K562 (cell line): ENCODE measurements around the gene SLC25A21. TPM values are rescaled to one million over a fixed set of nuclear protein-coding genes. Genes with fewer than 3 reads are reported as not detected.
"Not testable (repeated sequence)": the region's sequence is repeated elsewhere in the genome, so short reads cannot be mapped to it uniquely, and the experiment has no call there.

ENCODE experiments used
- ATAC-seq: fragments of 200-7000 bp; cut with Tn5 transposase; 3 replicates; pipeline ENCODE4 v1.9.1; 2020; ENCODE audit warnings: moderate library complexity
- BruUV-seq: library from RNA; stranded (reverse); fragments of 400-500 nt; replicated peaks from 2 replicates; lab custom pipeline; 2021; lab: Mats Ljungman, UMichigan
- CTCF ChIA-PET: fragments of 300-600 bp; formaldehyde crosslinking; extraction: SDS; loops from one replicate; lab custom pipeline; 2021; ENCODE audit warnings: low intra/inter-chr PET ratio; lab: Yijun Ruan, JAX
- POLR2A ChIA-PET: fragments of 300-600, 350-650 bp; sonication (Branson Sonifier 250); formaldehyde crosslinking; extraction: SDS; loops from one replicate; lab custom pipeline; 2021; ENCODE audit warnings: antibody characterized with exemption, inconsistent platforms; lab: Yijun Ruan, JAX
- DNase-seq, 4 experiments: peaks; one replicate each; pipeline versions ENCODE4 v3.0.0 to v3.0.0-alpha.2; 2011 to 2018; ENCODE audit warnings: low spot score in 3 of 4, mixed read lengths in 3 of 4; ENCODE audit errors: extremely low read depth in 1 of 4
- FAIRE-seq: peaks from 2 replicates; lab custom pipeline; 2011; peaks lifted over from hg19 to GRCh38; lab: Jason Lieb, UNC
- H2AFZ ChIP-seq: 2 replicates; pipeline ENCODE4 v1.6.0; 2011; ENCODE audit warnings: low read depth, low read length, control low read depth, inconsistent platforms
- H3K27ac ChIP-seq: fragments of 200-600 bp; 3 replicates; pipeline ENCODE4 v1.8.0; 2011; ENCODE audit warnings: low read depth, mild to moderate bottlenecking, control low read depth, inconsistent platforms, low read length, moderate library complexity, mixed read lengths; ENCODE audit errors: extremely low read depth
- H3K27me3 ChIP-seq, 2 experiments: fragments of 300-600 bp in 1 of 2; 2 replicates in 1 of 2; 3 replicates in 1 of 2; pipeline versions ENCODE4 v1.6.0 to v1.8.0; 2011; ENCODE audit warnings: inconsistent platforms in 2 of 2, low read length in 2 of 2, mild to moderate bottlenecking in 1 of 2, mixed read lengths in 1 of 2, moderate library complexity in 1 of 2; ENCODE audit not compliant: control insufficient read depth in 2 of 2, insufficient read depth in 2 of 2
- H3K36me3 ChIP-seq: fragments of 300-600 bp; 3 replicates; pipeline ENCODE4 v1.8.0; 2011; ENCODE audit warnings: mild to moderate bottlenecking, low read length, inconsistent platforms; ENCODE audit not compliant: control insufficient read depth, insufficient read depth
- H3K4me1 ChIP-seq, 2 experiments: fragments of 200-600 bp in 1 of 2; replicated peaks in 1 of 2; 2 replicates in 1 of 2; 3 replicates in 1 of 2; pipeline versions ENCODE4 v1.5.1 to v1.8.0; 2011; ENCODE audit warnings: inconsistent platforms in 2 of 2, low read length in 2 of 2, mild to moderate bottlenecking in 1 of 2, mixed read lengths in 1 of 2, moderate library complexity in 1 of 2; ENCODE audit not compliant: control insufficient read depth in 2 of 2, insufficient read depth in 2 of 2
- H3K4me2 ChIP-seq: 2 replicates; pipeline ENCODE4 v1.6.1; 2011; ENCODE audit warnings: low read length, control low read depth, inconsistent platforms, mixed read lengths; ENCODE audit not compliant: insufficient read depth
- H3K4me3 ChIP-seq: fragments of 200-600 bp; sonication (generic), shearing (Covaris generic); 2 replicates; pipeline ENCODE4 v1.5.1; 2016; ENCODE audit warnings: control low read depth, inconsistent platforms
- H3K79me2 ChIP-seq: fragments of 200-600 bp; 3 replicates; pipeline ENCODE4 v1.8.0; 2011; ENCODE audit warnings: low read length, inconsistent platforms; ENCODE audit not compliant: control insufficient read depth, insufficient read depth
- H3K9ac ChIP-seq, 2 experiments: 2 replicates each; pipeline versions ENCODE4 v1.6.0 to v1.6.1; 2011; ENCODE audit warnings: low read depth in 2 of 2, low read length in 2 of 2, control low read depth in 1 of 2, inconsistent platforms in 1 of 2, mild to moderate bottlenecking in 1 of 2, mixed read lengths in 1 of 2; ENCODE audit not compliant: insufficient read depth in 1 of 2
- H3K9me1 ChIP-seq: one replicate; pipeline ENCODE4 v1.6.0; 2011; ENCODE audit warnings: inconsistent platforms, mild to moderate bottlenecking, low read length, moderate library complexity; ENCODE audit not compliant: control insufficient read depth, insufficient read depth
- H3K9me3 ChIP-seq: replicated peaks from 2 replicates; pipeline ENCODE4 v1.5.1; 2011; ENCODE audit warnings: low read depth, low read length, inconsistent platforms; ENCODE audit not compliant: control insufficient read depth, insufficient read depth
- H4K20me1 ChIP-seq: replicated peaks from 2 replicates; pipeline ENCODE4 v1.6.1; 2011; ENCODE audit warnings: low read length, inconsistent platforms, mixed read lengths; ENCODE audit not compliant: control insufficient read depth, insufficient read depth
- KHSRP ChIP-seq: fragments of 450-650 bp; IDR thresholded peaks from 2 replicates; pipeline ENCODE4 v1.6.1; 2017
- YY1 ChIP-seq, 3 experiments: IDR thresholded peaks; 2 replicates each; pipeline ENCODE4 v1.6.1; 2011; ENCODE audit warnings: low read length in 2 of 3, mild to moderate bottlenecking in 2 of 3, moderate library complexity in 2 of 3, borderline replicate concordance in 1 of 3, control low read depth in 1 of 3, low read depth in 1 of 3; ENCODE audit not compliant: insufficient read depth in 3 of 3, insufficient replicate concordance in 2 of 3, control insufficient read depth in 1 of 3, insufficient read length in 1 of 3; ENCODE audit errors: extremely low read depth in 1 of 3
- WGBS: fragments of 100-300 bp; shearing (Covaris generic); methylation state at CpG from one replicate; pipeline ENCODE4 v1.1.6; 2016; ENCODE audit warnings: low coverage, mixed read lengths; ENCODE audit not compliant: insufficient coverage; ENCODE audit errors: missing lambda C conversion rate; 5-methylcytosine and 5-hydroxymethylcytosine counted together
- in situ Hi-C: fragments of 300-500 bp; cut with MboI; formaldehyde crosslinking; loops from 4 replicates; pipeline ENCODE4 v1.15.0; 2018; ENCODE audit warnings: inconsistent platforms, mixed read lengths
- intact Hi-C: fragments of 100-400 bp; cut with micrococcal nuclease; formaldehyde crosslinking; loops from 2 replicates; pipeline ENCODE4 v1.14.2; 2022
- polyA plus RNA-seq, 8 experiments: library from polyadenylated mRNA; depleted of rRNA in 4 of 8; stranded (reverse) in 5 of 8; unstranded in 3 of 8; fragments of >200 nt; fragmentation: Nextera tagmentation in 2 of 8; fragmentation: Illumina TruSeq in 1 of 8; extraction: Ambion mirVana in 2 of 8; extraction: Trizol in 1 of 8; gene quantifications; 2 replicates each; pipeline versions ENCODE4 v1.2.1 to v1.2.3, GENCODE V29; 2011 to 2014; ENCODE audit warnings: inconsistent platforms in 1 of 8, missing spikeins in 1 of 8
- total RNA-seq, 7 experiments: library from RNA; depleted of rRNA in 6 of 7; stranded (reverse); fragments of >200 nt in 6 of 7; fragmentation: Illumina TruSeq in 2 of 7; extraction: Trizol in 2 of 7; gene quantifications; 2 replicates each; pipeline versions ENCODE4 v1.2.1 to v1.2.3, GENCODE V29; 2011 to 2021; ENCODE audit warnings: low replicate concordance in 1 of 7

SLC25A21 gene
- total and polyA plus RNA-seq, 9 of the 15 experiments (the other 6 are each of a cell fraction or from before 2014, with no cell fraction given) = 15.2 to 46.7 (median 28.7) TPM

- TF ChIP-seq YY1 (IDR thresholded peaks at IDR 0.05; ENCODE audit: borderline replicate concordance in 1 of 3, control insufficient read depth in 1 of 3, extremely low read depth in 1 of 3, insufficient read depth in 3 of 3, insufficient read length in 1 of 3, insufficient replicate concordance in 2 of 3, low read depth in 1 of 3, low read length in 2 of 3) = no peak
- no peak for TF ChIP-seq KHSRP
- TF ChIP-seq, all 486 proteins: peak for 0
Observed at GRCh38 chr14:36700651-36701050, 471.8 kb downstream of the SLC25A21 start (continued).

GRCh38 chr14:36699420-36699819, 473.0 kb downstream of the SLC25A21 start:
- CTCF ChIA-PET, H3K36me3 ChIP-seq, FAIRE-seq, ATAC-seq, H2AFZ ChIP-seq, H3K79me2 ChIP-seq, H3K9me1 ChIP-seq, H3K4me3 ChIP-seq, H3K27ac ChIP-seq, H3K27me3 ChIP-seq, DNase-seq, intact Hi-C loops, H3K4me1 ChIP-seq, POLR2A ChIA-PET, H3K9me3 ChIP-seq, H4K20me1 ChIP-seq, H3K4me2 ChIP-seq, in situ Hi-C loops, H3K9ac ChIP-seq, BruUV-seq: not testable (repeated sequence)
- 86% methylated on average over 6 of the region's 7 CpGs for WGBS
